ENCODE results near the gene SOX5. TPM values are rescaled to one million over a fixed set of nuclear protein-coding genes. Genes with fewer than 3 reads are reported as not detected.

Gene SOX5
- total RNA-seq, 2 donors from 2014 or later = 15.6 to 18.1 TPM

GRCh38 chr12:23657598-23657997 lies 291.9 kb downstream of the SOX5 start:
- intact Hi-C loops (cut with DNase I) = no loop called here
- DNase-seq (ENCODE audit: low spot score) = no peak

DNA sequence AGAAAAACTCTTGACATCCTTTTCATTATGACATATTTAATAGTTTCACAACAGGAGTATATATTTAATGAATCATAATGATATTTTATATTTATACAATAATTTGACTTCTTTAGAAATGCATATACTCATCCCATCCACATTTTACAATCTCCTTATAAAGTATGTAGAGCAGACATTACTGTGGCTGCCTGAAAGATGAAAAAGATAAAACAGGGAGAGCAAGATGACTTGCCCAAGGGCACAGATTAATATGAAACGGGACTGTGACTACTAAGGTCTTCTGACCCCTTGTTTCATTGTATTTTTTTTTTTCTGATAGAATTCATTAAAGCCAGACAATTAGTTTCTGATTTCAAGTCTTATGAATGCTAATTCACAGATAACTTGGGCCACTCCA lies 293.6 kb downstream of the SOX5 start:
- intact Hi-C loops (cut with DNase I) = no loop called here
- DNase-seq (ENCODE audit: low spot score) = no peak

DNA sequence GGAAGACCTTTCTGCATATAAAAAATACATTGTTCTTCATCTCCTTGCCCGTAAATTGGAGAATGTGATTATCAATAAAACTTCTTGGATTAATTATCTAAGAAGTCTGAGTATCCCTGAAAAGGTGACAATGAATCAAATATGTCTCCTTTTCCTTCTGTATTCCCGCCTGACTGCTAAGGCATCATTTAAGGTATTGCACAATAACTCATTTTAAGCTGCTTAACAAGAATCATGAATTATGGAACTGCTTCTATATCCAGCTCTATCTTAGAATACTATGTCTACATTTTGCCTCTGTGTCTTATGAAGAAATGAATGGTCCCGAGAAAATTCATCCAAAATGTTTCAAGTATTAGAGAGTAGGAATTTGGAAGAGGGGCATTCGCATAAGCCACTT lies 294.4 kb downstream of the SOX5 start:
- DNase-seq (ENCODE audit: low spot score) = no peak
- intact Hi-C loops (cut with DNase I) = no loop called here

DNA sequence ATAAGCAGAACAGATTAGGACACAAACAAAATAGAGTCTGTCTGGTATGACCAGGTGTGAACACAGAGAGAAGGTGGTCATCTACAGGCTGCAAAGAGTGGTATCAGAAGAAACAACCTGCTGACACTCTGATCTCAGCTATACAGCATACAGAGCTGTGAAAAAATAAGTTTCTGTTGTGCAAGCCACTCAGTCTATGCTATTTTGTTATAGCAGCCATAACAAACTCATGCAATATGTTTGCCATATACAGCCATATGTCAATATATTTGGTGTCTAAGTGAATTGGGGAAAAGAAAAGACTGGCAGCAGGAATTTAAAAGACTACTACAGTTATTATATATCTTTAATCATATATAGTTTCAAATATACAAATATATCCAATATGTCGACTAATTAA lies 300.9 kb downstream of the SOX5 start:
- intact Hi-C loops (cut with DNase I) = no loop called here
- no peak for DNase-seq (ENCODE audit: low spot score)

DNA sequence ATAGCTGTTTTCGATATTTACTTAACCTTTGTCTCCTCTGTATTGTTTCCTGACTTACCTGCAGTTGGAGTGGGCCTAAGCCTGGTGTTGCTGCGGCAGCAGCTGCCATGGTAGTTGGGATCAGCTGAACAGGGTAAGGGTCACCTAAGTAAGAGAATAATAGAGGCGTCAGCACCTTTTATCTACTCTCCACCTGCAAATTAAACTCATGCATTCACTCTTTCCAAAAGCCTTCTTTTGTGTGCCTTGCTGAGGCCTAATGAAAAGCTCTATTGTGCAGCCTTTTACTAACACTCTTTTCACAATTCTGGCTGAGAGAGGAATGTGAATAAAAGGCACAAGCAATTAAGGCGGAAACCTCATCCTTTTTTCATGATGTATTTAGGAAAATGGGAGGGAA lies 308.7 kb downstream of the SOX5 start:
- intact Hi-C loops (cut with DNase I) = no loop called here
- DNase-seq (ENCODE audit: low spot score) = no peak

DNA sequence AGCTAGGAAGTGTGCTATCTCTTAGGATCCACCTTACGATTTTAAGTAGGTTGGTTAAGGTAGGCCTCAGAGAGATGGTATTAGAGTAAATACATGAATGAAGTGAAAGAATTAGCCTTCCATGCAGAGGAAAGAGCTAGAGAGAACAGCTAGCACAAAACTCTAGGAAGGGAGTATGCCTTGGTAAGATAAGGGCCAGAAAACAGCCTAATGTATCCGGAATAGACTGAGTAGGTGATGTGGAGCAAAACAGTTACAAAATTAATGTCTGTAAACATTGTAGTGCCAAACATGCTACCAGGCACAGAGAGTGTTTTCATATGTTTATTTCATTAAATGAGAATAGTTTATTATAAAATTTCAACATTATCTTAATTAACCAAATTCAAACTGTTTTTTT lies 315.1 kb downstream of the SOX5 start:
- intact Hi-C loops (cut with DNase I) = no loop called here
- DNase-seq (ENCODE audit: low spot score) = no peak

- intact Hi-C loops (cut with DNase I) = no loop called here
- DNase-seq (ENCODE audit: low spot score) = no peak
Observed at GRCh38 chr12:23631786-23632377, 317.6 kb downstream of the SOX5 start.

DNA sequence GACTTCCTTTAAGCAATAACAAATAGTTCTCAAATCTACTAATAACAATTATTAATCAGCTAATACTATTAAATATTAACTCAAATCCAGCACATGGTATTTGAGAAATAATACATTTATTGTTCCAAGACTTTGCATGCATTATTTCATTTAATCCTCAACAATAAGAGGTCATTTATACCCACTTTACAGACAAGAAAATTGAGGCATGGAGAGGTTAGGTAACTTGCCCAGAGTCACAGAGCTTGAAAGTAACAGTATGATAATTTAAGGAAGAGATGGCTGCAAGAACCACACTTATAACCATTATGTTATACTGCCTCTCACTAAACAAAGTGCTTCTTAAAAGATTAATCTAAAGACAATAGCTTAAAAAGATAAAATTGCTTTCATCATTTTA lies 318.9 kb downstream of the SOX5 start:
- DNase-seq (ENCODE audit: low spot score) = no peak
- intact Hi-C loops (cut with DNase I) = no loop called here

DNA sequence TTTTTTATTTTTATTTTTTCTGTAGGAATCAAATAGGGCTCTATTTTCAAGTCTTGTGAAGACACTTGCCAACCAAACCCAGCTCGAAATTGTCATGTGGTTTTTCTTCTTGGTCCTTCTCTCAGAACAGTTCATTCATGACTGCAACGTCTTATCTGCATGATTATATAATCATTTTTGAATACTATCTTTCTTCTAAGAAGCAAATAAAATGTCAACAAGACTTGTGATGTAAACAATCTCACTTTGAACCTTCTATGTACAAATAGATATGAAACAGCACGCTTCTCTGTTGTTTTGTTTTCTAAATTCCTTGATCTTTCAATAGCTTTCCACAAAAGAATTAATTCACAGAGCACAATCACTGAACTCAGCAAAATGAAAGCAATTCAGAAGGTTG lies 320.7 kb downstream of the SOX5 start:
- no peak for DNase-seq (ENCODE audit: low spot score)
- intact Hi-C loops (cut with DNase I) = no loop called here

DNA sequence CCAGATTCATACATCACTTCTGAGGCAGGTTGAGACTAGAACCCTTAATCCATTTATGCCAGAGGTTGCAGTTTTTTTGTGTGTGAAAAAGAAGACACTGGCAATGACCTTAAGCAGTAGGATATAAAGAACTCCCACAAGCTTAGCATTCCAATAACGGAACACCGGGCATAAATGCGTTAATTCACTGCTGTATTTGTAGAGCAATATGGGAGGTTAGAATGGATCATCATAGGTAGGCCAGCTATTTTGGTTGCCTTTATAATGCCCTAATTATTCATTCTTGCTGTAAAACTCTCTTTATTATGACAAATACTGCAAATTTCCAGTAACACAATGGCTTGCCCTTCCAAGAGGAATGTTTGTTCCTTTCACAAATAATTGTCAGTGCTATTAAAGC lies 322.7 kb downstream of the SOX5 start:
- intact Hi-C loops (cut with DNase I) = no loop called here
- DNase-seq (ENCODE audit: low spot score) = no peak

- intact Hi-C loops (cut with DNase I) = no loop called here
- DNase-seq (ENCODE audit: low spot score) = no peak
Observed at GRCh38 chr12:23621900-23622299, 327.6 kb downstream of the SOX5 start.

DNA sequence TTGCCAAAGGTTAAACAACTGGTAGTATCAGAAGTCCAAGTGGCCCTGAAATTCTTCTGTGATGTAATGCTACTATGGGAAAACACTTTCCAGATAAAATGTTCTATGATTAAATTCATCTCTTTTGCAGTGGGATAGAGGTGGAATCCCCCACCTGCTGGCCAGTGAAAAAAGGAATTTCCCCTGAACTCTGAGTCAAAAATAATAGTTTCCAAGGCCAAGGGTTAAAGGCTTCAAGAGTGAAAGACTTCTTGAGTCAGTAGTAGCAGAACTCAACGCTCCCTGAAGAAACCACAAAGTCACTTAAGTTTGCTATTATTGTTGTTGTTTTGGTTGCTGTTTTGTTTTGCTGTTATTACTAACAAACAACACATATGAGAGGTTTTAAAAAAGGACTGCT lies 330.8 kb downstream of the SOX5 start:
- DNase-seq (ENCODE audit: low spot score) = no peak
- intact Hi-C loops (cut with DNase I) = no loop called here

DNA sequence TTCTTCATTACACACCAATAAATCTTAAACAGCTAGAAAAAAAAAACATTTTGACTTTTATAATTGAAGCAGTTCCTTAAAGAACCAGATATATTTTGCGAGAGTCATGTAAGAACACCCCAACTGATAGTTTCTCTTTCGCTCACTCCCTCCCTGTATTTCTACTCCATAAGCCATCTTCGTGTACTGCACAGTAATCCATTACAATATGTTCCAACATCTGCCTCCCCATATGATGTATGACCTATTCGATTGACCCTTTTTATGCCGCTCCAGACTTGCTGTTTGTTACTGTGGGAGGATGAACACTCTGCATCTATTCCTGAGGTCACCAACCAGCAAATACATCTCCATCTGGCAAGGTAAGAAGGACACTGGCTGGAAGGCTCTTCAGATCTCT lies 331.7 kb downstream of the SOX5 start:
- intact Hi-C loops (cut with DNase I) = no loop called here
- DNase-seq (ENCODE audit: low spot score) = no peak

DNA sequence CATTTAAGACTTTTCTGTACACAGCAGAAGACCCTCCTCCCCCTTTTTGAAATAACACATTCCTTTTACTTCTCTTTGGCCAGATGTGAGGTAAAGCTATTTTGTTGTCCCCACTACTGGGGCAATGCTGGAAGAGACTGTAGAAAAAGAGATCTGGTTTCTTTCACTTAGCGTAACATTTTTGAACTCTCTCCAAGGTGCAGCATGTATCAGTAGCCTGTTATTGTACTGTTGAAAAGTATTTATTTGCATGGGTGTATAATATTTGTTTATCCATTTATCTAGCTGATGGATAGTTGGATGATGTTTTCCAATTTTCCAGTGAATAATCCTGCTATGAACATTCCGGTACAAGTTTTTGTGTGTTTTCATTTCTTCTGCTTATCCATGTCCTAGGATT lies 335.2 kb downstream of the SOX5 start:
- intact Hi-C loops (cut with DNase I) = no loop called here
- DNase-seq (ENCODE audit: low spot score) = no peak

DNA sequence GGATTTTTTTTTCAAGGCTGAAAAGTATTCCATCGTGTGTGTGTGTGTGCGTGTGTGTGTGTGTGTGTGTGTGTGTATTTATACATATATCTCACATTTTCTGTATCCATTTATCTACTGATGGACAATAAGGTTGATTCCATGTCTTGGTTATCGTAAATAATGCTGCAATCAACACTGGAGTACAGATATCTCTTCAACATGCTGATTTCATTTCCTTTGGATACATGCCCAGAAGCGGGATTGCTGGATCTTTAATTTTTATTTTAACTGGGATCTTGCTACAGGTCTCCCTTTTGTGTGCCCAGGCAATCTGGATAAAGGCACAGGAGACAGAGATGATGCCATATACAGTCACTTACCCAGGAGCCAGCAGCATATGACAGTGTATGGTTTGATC lies 338.1 kb downstream of the SOX5 start:
- DNase-seq (ENCODE audit: low spot score) = no peak
- intact Hi-C loops (cut with DNase I) = no loop called here

- intact Hi-C loops (cut with DNase I) = no loop called here
- DNase-seq (ENCODE audit: low spot score) = no peak
Observed at GRCh38 chr12:23600919-23601318, 348.6 kb downstream of the SOX5 start.

GRCh38 chr12:23596568-23596967 lies 352.9 kb downstream of the SOX5 start:
- intact Hi-C loops (cut with DNase I) = no loop called here
- DNase-seq (ENCODE audit: low spot score) = no peak

DNA sequence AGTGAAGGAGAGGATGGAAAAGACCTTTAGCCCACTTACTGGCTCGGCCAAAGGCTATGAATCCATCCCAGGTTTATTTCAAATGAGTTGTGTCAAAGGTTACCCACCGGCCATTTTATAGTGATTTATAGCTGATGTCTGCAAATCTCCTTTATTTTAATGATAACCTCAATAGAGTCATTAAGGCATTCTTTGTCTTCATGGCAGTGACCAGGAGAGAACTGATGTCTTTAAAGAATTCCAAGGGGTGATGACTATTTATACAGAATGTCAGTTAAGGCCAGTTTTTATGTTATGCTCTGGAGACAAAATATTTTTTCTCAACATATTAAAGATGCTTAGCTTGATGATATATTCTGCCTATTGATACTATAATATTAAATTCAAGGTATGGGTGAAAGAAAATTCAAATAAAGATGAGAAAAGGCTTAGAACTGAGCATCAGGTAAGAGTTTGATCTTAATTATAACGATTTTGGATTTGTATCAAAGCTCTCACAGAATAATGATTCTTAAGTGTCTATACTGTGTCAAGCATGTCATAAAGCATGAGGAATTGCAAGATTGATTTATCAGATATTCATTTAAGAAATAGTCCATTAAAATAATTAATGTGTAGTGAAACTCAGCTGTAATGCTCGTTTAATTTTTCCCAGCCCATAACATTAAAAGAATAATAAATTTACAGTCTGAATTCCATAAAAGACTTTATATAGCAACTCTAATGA lies 361.5 kb downstream of the SOX5 start:
- DNase-seq (ENCODE audit: low spot score) = no peak
- intact Hi-C loops (cut with DNase I) = no loop called here

- intact Hi-C loops (cut with DNase I) = no loop called here
- no peak for DNase-seq (ENCODE audit: low spot score)
Observed at GRCh38 chr12:23585782-23586163, 363.7 kb downstream of the SOX5 start.

DNA sequence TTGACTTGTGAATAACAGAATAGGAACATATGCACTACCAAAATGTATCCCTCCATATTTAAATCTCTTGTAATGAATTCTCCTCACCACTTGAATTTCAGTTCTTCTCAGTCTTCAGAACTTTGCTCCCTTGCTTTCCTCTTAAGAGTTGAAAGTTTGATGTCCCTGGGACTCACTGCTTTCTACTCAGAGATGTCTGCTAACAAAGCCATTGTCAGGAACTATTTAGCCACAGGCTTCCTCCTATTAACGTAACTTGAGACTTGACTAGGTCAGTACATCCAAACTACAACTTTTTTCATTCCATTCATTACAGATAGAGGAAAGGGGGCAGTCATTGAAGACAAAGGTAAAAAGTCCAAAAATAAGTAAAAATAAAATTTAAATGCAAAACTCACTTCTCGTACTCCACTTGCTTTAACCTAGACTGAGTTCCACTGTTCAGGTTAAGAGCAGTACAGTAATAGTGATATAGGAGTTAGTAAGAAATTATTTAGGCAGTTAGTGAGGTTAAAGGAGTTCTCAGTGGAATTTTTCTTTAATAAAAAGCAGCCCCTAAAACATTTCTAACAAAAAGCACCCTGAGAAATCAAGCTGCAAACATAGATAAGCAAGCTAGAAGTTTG lies 364.2 kb downstream of the SOX5 start:
- intact Hi-C loops (cut with DNase I) = no loop called here
- no peak for DNase-seq (ENCODE audit: low spot score)

DNA sequence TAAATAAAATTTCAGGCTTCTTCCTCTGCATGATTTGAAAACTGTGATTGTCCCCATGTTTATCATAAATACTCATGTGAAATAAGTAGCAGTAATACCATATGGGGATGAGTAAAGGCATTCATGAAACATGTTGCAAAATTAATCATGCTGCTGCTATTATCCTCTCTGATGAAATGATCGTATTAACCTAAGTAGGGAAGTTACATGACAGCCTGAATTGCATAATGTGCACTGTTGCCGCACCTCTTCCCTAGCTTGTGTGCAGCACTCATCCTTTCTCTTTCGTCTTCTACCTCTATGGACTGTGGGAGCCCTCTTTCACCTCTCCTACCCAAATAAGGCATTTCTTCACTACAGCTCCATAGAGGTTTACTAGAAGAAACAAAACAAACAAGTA lies 367.6 kb downstream of the SOX5 start:
- no peak for DNase-seq (ENCODE audit: low spot score)
- intact Hi-C loops (cut with DNase I) = no loop called here

Measured in posterior vena cava (tissue), 2 donors.